ENCODE results near the gene PITPNC1. TPM values are rescaled to one million over a fixed set of nuclear protein-coding genes. Genes with fewer than 3 reads are reported as not detected.
"Not testable (repeated sequence)": the region's sequence is repeated elsewhere in the genome, so short reads cannot be mapped to it uniquely, and the experiment has no call there.

The PITPNC1 gene
- polyA plus RNA-seq, 10 donors: 8.9 to 15.8 (median 10.8) TPM

DNA sequence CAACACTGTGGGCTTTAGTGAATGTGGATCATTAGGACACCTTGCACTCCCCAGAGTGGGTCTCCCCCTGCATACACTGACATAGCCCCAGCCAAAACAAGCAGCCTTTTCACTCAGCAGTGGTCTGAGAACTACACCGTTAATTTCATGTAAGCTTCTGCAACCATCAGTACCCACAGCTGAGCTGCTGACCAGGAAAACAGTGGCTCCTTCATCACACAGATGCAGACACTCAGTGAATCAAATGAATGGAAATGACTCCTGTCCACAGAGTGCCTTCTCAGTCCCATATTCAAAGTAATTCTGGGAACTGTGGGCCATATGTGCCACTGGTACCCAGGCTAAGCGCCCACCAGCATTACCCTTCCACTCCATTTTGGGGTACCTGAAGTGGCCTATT, 301.3 kb downstream of the PITPNC1 start:
- DNase-seq: no peak

DNA sequence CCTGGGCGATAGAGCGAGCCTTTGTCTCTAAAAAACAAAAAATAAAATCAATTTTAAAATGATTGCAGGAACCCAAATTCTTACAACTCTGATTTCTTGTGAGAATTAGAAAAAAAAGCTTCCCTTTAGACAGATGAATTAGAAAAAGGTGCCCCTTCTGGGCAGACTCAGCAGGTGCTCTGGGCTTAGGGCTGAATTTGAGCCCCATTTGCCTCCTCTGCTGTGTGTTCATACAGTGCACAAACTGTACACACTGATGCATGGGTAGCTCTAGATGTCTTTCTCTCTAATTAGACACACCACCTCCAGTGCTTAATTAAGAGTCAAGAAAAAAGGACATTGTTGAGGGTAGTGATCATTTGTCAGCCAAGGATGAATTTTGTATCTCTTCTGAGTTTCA, 302.1 kb downstream of the PITPNC1 start:
- no peak for DNase-seq

DNA sequence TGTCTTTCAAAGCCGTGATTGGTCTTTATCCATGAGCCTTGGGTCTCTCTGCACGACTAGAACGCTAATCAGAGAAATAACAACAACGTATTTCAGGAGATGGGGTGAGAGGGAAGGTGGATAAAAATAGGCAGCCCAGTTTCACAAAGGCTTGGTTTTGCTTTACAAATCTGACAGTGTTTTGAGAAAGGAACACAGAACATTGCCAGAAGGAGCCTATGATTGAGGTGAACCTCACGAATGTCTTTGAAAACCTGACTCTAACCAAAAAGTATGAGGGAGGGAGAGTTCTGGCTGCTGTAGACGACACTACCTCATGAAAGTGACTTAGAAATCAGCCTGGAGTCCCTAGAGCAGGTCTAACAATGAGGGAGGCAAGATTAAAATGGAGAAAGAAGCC, 302.6 kb downstream of the PITPNC1 start:
- no peak for DNase-seq

DNA sequence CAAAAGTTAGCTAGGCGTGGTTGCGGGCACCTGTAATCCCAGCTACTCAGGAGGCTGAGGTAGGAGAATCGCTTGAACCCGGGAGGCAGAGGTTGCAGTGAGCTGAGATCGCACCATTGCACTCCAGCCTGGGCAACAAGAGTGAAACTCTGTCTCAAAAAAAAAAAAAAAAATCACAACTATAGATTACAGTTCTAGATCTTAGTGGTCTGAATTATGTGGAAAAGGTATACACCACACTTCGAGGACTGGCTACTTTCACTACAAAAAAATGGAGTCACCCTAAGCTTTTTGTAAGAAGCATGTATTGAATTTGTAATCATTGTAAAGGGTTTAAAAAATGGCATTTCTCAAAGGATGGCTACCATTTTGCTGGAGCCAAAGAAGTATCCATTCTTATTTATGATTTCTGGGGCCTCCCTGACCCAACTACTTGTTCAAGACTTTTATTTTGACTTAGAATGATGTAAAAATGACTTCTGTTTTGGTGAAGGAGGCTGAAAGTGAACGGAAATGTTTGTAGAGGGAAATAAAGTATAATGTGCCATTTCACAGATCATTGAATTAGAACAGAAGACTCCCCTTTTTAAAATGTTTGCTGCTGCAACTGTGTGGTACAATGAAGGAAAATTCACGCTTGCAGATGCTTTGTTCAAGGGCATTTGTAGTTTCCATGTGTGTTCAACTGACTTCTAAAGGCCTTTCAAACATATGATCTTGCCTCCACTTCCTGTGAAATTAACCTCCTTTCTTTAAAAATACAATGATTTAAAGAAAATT, 303.6 kb downstream of the PITPNC1 start:
- DNase-seq: no peak

DNA sequence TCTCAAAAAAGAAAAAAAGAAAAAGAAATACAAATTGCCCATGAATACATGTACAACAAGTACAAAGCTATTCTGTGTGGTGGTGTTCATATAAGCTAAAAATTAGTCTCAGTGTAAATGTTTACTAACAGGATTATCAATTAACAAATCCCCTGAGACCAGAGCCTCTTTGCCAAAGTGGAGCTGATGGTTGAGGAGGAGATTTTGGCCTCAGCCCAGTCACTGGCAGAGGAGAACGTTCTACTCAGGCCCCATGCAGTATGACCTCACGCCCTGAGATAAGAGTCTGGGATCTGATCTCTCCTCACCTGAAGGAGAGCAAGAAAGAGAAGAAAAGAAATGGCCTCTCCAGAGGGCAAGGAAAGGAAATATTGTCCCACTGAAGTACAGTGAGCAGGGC, 305.1 kb downstream of the PITPNC1 start:
- DNase-seq: no peak

DNA sequence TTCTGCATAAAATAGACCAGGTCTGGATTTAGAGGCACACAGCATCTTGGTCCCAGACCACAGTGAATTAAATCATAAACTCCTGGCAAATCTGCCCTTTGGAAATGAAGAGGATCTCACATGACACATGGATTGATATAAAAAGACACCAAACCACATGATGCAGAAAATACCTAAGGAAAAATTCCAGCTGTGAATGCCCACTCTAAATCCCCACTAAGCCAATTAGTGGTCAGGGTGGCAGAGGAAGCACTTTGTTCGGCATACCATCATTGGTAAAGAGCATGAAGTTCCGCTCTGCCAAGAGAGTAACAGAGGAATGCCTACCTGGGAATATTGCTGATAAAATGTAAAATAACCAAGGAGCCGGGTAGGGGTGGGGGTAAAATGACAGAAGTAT, 308.3 kb downstream of the PITPNC1 start:
- no peak for DNase-seq

DNA sequence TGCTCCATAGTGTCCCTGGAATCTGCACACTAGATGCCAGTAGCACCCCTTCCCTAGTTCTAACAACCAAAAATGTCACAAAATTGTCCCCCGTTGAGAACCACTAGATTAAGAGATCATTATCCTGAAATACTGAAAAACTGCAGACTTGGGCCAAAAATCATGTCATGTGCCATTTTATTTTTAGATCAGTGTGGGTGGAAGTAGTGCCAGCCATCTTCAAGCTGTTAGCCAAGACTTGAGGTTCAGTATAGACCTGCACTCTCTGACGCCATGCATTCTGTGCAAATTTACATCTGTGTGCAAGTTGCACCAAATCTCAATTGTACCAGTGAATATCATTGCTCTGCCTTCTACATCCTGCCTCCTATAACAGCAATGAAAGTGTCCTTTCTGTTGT, 309.2 kb downstream of the PITPNC1 start:
- DNase-seq: no peak

DNA sequence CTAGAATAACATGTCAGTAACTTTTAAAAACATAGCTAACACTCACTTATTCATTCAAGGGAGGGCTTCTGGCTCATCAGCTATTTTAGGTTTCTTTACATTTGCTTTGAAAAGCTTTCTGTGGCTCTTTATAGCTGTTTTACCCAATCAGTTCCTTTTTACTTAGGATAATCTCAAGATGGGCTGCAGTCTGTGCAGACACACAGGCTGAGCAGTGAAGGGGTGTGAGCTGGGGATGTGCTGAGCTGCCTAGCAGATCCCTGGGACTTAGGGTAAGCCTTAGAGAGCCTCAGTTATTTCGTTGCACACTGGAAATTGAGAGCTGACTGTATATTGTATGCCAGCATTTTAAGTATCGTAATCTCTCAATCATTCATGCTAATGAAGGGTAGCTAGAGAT, 310.4 kb downstream of the PITPNC1 start:
- no peak for DNase-seq

DNA sequence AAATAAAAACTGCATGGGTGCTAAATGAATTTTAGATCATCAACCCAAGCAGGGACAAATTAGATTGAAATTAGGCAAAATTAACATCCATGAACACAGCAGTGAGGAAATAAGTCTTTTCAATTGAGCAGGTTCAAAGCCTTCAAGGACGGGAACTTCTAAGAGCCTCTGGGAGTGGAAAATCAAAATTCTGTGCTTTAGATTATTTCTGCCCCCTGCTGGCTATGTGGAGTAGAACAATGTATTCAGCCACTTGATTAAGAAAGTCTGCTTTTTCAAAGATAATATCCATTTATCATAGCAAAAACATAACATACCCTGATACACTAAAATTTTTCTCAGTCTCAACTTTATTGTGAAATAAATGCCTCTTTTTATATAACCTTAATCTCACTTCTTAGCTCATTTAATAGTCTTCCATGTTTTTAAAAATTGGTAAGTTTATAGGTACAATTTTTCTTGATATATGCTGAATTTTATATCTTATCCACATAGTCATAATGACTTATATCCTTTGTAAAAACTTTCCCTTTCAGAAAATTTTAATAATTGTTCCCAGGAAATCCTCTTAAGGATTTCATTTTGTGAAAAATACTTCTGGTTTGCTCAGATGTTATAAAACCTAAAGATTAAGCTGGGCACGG, 312.6 kb downstream of the PITPNC1 start:
- DNase-seq: peak; percentile 57 to 80 (median 69)

DNA sequence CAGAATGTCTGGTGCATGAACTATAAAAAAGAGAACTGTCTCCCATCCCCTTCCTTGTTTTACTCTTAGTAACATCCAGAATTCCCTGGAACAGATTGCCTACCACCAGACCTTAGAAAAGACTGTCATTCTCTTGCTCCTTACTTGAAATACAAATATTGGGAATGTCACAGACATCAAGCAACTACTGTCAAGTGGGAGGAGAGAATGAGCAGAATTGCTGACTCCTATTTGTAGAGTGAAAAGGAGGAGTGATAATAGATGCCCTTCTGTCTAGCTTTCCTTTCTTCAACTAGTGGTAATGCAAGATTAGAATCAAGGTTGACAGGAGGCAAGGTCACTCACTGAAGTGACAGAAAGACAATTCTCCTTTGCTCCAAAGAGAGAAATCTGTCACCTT, 316.7 kb downstream of the PITPNC1 start:
- DNase-seq: no peak

DNA sequence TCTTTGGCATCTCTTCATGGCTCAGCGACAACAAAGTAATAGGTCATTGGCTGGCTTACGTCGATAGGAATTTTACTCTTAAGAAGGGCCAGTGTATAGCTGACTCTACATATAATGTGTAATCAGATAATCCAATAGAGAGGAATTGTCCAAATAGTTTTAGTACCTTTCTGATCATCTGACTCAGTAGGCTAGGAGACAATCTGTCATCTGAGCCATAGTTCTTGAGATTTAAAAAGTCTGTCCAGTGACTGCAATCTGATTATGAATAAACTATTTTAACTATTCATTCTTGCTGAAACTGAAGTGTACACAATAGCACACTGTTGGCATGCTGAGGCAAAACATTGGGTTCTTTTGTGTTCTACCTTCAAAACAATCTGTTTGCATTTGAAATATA, 319.3 kb downstream of the PITPNC1 start:
- DNase-seq: peak in 2 of 3 donors; percentile 21 to 33

DNA sequence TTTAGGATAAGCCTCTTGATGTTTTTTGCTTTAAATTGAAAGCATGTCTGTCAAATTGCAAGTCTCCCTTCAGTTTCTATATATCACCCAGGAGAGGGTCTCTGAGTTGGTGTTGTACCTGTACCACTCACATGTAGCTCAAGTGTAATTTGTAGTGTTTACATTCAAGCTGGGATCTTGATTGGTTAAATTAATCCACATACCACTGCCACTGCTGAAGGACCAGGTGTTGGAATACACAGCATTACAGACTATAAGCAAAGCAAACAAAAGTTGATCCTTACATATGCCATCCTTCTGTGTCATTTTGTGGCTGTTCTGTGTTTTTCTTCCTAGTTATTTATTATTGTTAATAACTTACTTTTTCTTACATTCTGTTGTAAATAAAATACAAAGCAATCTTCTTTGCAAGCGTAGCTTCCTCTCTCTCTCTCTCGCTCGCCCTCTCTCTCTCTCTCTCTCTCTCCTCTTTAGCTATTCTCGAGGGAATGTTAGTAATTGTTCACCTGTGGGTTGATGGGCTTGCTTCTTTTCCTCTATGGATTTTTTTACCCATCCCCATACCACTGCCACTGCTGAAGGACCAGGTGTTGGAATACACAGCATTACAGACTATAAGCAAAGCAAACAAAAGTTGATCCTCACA, 319.9 kb downstream of the PITPNC1 start:
- no peak for DNase-seq

DNA sequence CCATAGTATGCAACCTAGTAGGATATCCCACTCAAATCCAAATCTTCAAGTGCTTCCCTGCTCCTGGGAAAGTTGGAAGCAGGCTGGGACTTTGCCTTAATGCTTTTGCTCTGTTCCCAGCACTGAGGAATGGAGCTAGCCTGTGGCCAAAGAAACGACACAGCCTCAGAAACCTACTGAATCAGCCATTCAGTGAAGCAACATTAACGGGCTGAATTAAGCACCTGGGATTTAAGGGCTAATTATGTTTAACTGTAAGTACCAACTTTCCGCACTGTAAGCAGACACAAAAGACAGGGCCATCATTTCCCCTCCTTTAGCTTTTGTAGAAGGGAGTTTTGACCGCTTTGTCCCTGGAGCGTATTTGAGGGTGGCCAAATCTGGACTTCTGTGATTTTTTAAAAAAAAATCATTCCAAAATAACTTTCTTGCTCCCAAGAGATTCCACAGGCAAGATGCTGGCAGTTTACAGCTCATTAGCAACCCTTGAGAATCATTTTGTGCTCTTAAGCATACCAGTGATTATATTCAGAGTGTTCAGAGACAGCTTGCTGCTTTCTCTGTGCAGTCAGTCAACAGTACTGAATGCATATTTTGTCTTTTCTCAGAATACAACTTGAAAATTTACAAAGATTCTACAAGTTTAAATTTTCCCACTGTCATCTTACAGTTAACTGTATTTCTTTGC, 323.1 kb downstream of the PITPNC1 start:
- DNase-seq: no peak

DNA sequence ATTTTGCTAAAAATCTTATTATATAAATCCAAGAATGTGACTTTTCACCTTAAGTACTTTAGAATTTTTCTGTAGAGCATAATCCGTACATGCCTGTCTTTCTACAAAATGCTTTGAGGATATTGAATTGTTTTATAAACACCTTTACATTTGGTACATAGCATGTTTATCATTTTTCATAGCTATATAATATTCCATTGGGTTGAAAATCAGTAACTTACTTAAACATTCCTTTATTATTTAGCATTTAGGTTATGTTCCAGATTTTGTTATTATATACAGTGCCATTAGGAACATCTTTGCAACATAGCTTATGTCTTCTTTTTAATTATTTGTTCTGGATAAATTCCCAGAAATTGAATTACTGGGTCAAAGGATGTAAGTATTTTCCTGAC, 323.6 kb downstream of the PITPNC1 start:
- no peak for DNase-seq

DNA sequence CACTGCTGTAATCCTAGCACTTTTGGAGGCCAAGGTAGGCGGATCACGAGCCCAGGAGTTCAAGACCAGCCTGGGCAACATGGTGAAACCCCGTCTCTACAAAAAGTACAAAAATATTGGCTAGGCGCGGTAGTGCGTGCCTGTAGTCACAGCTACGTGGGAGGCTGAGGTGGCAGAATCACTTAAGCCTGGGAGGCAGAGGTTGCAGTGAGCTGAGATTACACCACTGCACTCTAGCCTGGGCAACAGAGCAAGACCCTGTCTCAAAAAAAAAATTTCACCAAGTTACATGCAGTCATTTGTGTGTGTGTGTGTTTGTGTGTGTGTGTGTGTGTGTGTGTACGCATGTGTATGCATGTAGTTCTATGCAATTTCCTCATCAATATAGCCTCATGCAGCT, 325.8 kb downstream of the PITPNC1 start:
- not testable (repeated sequence) for DNase-seq

DNA sequence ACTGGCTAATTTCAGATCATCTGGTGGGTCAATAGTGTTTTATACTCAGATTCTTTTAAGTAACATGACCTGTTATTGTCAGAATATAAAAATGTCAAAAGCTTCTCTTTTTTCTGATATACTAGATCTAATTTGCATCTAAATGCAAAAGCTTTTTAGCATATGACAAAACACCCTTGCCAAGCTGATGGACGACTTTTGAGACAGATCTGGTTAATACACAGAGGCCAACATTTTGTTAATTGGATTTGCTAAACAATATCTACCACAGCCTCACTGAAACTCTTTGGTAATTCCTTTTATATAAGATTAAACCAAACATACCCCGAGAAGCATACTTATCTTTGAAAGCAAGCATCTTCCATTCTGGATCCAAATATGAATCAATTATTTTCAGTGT, 330.4 kb downstream of the PITPNC1 start:
- DNase-seq: no peak

DNA sequence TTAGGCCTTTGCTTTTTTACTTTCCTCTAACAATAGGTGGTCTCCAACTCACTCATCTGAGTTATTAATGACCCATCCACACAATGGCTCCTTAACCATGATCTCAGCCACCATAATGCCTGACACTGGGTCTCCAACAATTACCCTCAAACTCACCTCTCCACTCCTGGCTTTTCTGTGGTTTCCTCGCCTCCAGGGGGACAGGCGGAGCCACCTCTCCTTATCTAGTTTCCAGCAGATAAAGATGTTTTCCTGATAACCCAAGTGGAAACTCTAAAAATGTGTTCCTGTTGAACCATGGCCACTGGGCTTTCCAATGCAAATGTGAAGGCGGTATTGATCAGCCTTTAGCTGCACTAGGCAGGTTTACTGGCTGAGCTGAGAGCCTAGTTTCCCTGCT, 331.3 kb downstream of the PITPNC1 start:
- DNase-seq: no peak

DNA sequence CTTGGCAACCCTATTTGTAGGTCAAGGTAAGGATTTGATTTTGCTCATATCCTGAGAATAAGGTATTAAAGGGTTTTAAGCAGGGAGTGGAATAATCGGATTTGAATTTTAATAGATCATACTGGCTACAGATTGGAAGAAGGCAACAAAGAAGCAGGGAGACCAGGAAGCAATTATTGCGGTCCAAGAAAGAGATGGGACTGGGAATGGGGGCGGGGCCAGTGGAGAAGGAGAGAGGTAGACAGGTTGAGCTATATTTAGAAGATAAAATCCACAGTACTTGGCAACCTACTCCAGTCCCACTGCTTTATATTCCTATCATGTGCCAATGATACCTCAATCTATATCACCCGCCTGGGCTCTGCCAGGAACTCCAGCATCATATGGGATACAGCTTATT, 334.8 kb downstream of the PITPNC1 start:
- DNase-seq: no peak

DNA sequence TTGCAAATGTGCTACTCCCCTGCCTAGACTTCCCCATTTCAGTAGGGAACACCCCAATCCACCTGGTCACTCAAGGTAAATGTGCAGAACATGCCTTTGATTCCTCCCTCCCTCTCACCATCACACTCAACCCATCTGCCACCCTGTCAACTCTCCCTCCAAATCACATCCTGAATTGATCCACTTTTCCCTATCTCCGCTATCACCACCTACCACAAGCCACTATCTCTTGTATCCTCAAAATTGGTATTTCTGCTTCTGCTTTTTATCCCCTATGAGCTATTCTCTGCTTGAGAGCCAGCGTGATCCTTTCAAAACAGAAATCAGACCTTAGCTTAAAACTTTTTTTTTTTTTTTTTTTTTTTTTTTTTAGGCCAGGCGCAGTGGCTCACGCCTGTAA, 335.3 kb downstream of the PITPNC1 start:
- DNase-seq: no peak

DNA sequence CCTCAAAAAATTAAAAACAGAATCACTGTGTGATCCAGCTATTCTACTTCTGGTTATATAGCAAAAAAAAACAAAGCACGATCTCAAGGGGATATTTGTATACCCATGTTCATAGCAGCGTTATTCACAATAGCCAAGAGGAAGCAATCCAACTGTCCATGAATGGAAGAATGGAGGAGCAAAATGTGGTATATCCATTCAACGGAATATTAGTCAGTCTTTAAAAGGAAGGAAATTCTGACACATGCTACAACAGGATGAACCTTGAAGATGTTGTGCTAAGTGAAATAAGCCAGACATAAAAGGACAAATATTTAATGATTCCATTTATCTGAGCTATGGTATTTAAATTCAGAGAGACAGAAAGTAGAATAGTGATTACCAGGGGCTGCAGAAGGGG, 336.1 kb downstream of the PITPNC1 start:
- DNase-seq: no peak

DNA sequence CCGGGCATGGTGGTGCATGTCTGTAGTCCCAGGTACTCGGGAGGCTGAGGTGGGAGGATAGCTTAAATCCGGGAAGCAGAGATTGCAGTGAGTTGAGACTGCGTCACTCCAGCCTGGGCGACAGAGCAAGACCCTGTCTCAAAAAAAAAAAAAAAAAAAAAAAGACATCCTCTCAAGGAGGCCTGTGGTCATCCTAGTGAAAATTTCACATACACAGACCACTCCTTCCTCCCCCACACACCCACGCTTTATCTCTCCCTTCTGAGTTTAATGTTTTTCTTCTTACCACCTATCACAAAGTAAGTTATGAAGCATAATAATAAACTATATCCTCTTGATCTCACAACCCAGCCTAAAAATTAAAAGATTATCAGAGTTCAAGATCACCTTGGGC, 339.3 kb downstream of the PITPNC1 start:
- no peak for DNase-seq

DNA sequence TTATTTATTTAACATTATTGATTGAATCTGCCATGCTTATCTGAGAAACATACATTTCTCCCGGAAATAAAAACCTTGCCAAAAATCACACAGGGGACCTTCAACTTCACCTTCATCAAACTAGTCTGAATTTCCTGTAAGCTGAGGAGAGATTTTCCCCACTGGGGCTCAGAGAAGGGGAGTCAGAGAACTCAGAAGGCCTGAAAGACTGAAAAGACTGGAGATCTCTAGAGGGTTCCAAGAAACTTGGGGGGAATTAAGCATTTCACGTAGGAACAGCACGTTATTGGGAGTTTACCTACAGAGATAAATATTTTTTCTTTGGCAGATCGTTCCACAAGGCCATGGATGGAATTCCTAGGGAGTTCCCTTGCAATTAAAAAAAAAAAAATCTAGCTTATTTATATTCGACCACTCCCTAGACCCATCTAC, 340.1 kb downstream of the PITPNC1 start:
- DNase-seq: no peak
